GM18907 (cell line): ENCODE results near the gene KLHL5.

ENCODE experiments used
- ATAC-seq: cut with Tn5 transposase; IDR thresholded peaks from one replicate; pipeline ENCODE4 v1.9.1; 2021; ENCODE audit warnings: mild to moderate bottlenecking, moderate library complexity; ENCODE audit not compliant: unreplicated experiment

Gene KLHL5

DNA sequence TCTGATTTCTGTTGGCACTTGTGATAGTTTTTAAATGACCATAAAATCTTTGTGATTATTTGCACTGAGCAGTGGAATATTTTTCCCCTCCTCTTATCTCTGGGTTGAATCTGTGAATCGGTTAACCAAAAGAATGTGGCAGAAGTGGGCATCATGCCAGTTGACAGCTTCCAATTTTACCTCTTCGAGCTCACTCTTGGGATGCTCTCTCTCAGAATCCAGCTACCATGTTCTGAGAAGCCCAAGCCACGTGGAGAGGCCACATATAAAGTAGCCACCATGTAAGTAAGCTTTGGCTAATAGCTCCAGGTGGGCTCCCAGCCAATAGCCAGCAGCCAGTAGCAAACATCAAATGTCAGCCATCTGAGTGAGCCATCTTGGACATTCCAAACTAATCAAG is 107.4 kb downstream of the KLHL5 start:
- no peak for ATAC-seq

GRCh38 chr4:39170301-39170700 is 108.3 kb downstream of the KLHL5 start:
- no peak for ATAC-seq
